Measurements from ENCODE around the gene TXNL4B. TPM values are rescaled to one million over a fixed set of nuclear protein-coding genes. Genes with fewer than 3 reads are reported as not detected.

TXNL4B gene
- total and polyA plus RNA-seq, 10 of the 15 experiments (the other 5 are each of a cell fraction or from before 2014, with no cell fraction given), result 11.1 to 24.0 (median 15.9) TPM

DNA sequence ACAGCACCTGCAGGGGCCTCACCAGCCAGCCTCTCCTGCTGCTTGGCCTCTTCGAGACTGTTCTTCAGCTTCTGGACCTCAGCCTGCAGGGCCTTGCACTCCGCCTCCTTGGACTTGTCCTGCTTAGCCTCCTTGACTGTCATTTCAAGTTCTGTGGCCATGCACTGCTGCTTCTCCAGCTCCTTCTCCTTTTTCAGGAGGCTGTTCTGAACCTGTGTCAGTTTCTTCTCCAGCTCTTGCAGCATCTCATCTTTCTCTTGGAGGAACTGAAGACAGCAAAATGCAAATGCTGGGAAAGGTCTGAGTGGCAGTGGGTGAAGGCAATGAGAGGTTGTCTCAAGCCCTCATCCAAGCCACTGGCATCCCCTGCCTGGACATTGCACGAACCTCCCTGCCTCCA is 39.3 kb upstream of the TXNL4B start (continued):
- TF ChIP-seq, protein P1, sequence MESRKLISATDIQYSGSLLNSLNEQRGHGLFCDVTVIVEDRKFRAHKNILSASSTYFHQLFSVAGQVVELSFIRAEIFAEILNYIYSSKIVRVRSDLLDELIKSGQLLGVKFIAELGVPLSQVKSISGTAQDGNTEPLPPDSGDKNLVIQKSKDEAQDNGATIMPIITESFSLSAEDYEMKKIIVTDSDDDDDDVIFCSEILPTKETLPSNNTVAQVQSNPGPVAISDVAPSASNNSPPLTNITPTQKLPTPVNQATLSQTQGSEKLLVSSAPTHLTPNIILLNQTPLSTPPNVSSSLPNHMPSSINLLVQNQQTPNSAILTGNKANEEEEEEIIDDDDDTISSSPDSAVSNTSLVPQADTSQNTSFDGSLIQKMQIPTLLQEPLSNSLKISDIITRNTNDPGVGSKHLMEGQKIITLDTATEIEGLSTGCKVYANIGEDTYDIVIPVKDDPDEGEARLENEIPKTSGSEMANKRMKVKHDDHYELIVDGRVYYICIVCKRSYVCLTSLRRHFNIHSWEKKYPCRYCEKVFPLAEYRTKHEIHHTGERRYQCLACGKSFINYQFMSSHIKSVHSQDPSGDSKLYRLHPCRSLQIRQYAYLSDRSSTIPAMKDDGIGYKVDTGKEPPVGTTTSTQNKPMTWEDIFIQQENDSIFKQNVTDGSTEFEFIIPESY (IDR thresholded peaks at IDR 0.05), result no peak
- TF ChIP-seq, protein P2, sequence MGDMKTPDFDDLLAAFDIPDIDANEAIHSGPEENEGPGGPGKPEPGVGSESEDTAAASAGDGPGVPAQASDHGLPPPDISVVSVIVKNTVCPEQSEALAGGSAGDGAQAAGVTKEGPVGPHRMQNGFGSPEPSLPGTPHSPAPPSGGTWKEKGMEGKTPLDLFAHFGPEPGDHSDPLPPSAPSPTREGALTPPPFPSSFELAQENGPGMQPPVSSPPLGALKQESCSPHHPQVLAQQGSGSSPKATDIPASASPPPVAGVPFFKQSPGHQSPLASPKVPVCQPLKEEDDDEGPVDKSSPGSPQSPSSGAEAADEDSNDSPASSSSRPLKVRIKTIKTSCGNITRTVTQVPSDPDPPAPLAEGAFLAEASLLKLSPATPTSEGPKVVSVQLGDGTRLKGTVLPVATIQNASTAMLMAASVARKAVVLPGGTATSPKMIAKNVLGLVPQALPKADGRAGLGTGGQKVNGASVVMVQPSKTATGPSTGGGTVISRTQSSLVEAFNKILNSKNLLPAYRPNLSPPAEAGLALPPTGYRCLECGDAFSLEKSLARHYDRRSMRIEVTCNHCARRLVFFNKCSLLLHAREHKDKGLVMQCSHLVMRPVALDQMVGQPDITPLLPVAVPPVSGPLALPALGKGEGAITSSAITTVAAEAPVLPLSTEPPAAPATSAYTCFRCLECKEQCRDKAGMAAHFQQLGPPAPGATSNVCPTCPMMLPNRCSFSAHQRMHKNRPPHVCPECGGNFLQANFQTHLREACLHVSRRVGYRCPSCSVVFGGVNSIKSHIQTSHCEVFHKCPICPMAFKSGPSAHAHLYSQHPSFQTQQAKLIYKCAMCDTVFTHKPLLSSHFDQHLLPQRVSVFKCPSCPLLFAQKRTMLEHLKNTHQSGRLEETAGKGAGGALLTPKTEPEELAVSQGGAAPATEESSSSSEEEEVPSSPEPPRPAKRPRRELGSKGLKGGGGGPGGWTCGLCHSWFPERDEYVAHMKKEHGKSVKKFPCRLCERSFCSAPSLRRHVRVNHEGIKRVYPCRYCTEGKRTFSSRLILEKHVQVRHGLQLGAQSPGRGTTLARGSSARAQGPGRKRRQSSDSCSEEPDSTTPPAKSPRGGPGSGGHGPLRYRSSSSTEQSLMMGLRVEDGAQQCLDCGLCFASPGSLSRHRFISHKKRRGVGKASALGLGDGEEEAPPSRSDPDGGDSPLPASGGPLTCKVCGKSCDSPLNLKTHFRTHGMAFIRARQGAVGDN (IDR thresholded peaks at IDR 0.05), result no peak
- TF ChIP-seq SIN3A (IDR thresholded peaks at IDR 0.05; ENCODE audit: low read depth, low read length), result no peak

- ChIA-PET POLR2A (no interaction called here), CTCF (interaction anchor here (0.7 to 1.4 kb wide), 4 partner anchors 8 to 701 kb away, joined by 3 read pairs; no protein-coding TSS in a partner anchor), SMC1A (ENCODE audit: uncharacterized antibody, unreplicated experiment) (interaction anchor here (0.5 to 1.1 kb wide), 4 partner anchors 14 to 1077 kb away, joined by 3 read pairs; no protein-coding TSS in a partner anchor), RAD21 (ENCODE audit: unreplicated experiment) (no interaction called here)
- Histone ChIP-seq H3K36me3 (ENCODE audit: control insufficient read depth in 2 of 2, insufficient read depth in 2 of 2, low read length in 1 of 2) (no peaks in the 10 kb centered on the region), H3K27ac (ENCODE audit: control insufficient read depth, insufficient read depth) (no peak overlapping the region), H3K9me3 (replicated peaks; ENCODE audit: control insufficient read depth, insufficient read depth, low read length) (no peaks in the 10 kb centered on the region), H3K79me2 (ENCODE audit: control insufficient read depth, insufficient read depth, low read length) (no peaks in the 10 kb centered on the region), H2AFZ (ENCODE audit: control insufficient read depth, low read depth, low read length) (no peak overlapping the region), H3K4me2 (ENCODE audit: control insufficient read depth, insufficient read depth) (no peak overlapping the region), H4K20me1 (ENCODE audit: control insufficient read depth, insufficient read depth) (no peaks in the 10 kb centered on the region), H3K4me3 (no peak overlapping the region), H3K4me1 (ENCODE audit: control insufficient read depth, insufficient read depth, low read length) (no peaks in the 10 kb centered on the region), H3K27me3 (replicated peaks in 1 of 2; ENCODE audit: control insufficient read depth in 2 of 2, insufficient read depth in 2 of 2, low read length in 1 of 2) (no peaks in the 10 kb centered on the region), H3K9ac (ENCODE audit: control insufficient read depth, insufficient read depth, low read length) (no peak overlapping the region)
- intact Hi-C loops (cut with micrococcal nuclease; ENCODE audit: unreplicated experiment) (no loop called here), in situ Hi-C loops (cut with MboI) (no loop called here)
- FAIRE-seq, result no peak
- TF ChIP-seq POLR2A (IDR thresholded peaks at IDR 0.05; ENCODE audit: low read depth, low read length), result no peak
- no peak for TF ChIP-seq ATF2 (IDR thresholded peaks at IDR 0.05; ENCODE audit: low read length)
- no peak for TF ChIP-seq CHD1 (IDR thresholded peaks at IDR 0.05; ENCODE audit: low read depth, low read length)
- TF ChIP-seq, protein P3, sequence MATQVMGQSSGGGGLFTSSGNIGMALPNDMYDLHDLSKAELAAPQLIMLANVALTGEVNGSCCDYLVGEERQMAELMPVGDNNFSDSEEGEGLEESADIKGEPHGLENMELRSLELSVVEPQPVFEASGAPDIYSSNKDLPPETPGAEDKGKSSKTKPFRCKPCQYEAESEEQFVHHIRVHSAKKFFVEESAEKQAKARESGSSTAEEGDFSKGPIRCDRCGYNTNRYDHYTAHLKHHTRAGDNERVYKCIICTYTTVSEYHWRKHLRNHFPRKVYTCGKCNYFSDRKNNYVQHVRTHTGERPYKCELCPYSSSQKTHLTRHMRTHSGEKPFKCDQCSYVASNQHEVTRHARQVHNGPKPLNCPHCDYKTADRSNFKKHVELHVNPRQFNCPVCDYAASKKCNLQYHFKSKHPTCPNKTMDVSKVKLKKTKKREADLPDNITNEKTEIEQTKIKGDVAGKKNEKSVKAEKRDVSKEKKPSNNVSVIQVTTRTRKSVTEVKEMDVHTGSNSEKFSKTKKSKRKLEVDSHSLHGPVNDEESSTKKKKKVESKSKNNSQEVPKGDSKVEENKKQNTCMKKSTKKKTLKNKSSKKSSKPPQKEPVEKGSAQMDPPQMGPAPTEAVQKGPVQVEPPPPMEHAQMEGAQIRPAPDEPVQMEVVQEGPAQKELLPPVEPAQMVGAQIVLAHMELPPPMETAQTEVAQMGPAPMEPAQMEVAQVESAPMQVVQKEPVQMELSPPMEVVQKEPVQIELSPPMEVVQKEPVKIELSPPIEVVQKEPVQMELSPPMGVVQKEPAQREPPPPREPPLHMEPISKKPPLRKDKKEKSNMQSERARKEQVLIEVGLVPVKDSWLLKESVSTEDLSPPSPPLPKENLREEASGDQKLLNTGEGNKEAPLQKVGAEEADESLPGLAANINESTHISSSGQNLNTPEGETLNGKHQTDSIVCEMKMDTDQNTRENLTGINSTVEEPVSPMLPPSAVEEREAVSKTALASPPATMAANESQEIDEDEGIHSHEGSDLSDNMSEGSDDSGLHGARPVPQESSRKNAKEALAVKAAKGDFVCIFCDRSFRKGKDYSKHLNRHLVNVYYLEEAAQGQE (IDR thresholded peaks at IDR 0.05; ENCODE audit: low read depth, low read length), result no peak
- TF ChIP-seq NBN (IDR thresholded peaks at IDR 0.05), result no peak
- no TSS peak for BruUV-seq (replicated peaks)
- WGBS (ENCODE audit: insufficient coverage, insufficient replicate concordance, low lambda C conversion rate, missing lambda C conversion rate), result 49% methylated on average over 6 of the region's 6 CpGs
- no peak for DNase-seq (ENCODE audit: low read depth, low spot score)
- no peak for ATAC-seq
Observed at GRCh38 chr16:72131036-72131435, 37.6 kb upstream of the TXNL4B start.
